H1 (cell line): ENCODE data around the gene PCID2. TPM values are rescaled to one million over a fixed set of nuclear protein-coding genes. Genes with fewer than 3 reads are reported as not detected.

Source experiments
- CTCF ChIA-PET: fragments of 300-600 bp; sonication (Branson Sonifier 250); formaldehyde crosslinking; loops from one replicate; lab custom pipeline; 2021; ENCODE audit not compliant: partially characterized antibody; lab: Charles Lee
- POLR2A ChIA-PET: fragments of 300-600 bp; sonication (Branson Sonifier 250); formaldehyde crosslinking; loops from one replicate; lab custom pipeline; 2021; ENCODE audit warnings: inconsistent platforms; ENCODE audit not compliant: partially characterized antibody; lab: Charles Lee
- DNase-seq, 2 experiments: peaks; one replicate each; pipeline versions ENCODE4 v3.0.0 to v3.0.0-alpha.2; 2010 to 2022; ENCODE audit warnings: low spot score in 2 of 2, low read depth in 1 of 2, mixed read lengths in 1 of 2
- FAIRE-seq: peaks from 2 replicates; lab custom pipeline; 2011; peaks lifted over from hg19 to GRCh38; lab: Jason Lieb, UNC
- H2AFZ ChIP-seq: 2 replicates; pipeline ENCODE4 v1.8.1; 2012; ENCODE audit warnings: low read length, inconsistent platforms
- H2AK5ac ChIP-seq: 2 replicates; pipeline ENCODE4 v1.6.1; 2013; ENCODE audit warnings: low read depth, low read length
- H2BK120ac ChIP-seq: replicated peaks from 2 replicates; pipeline ENCODE3; 2013; ENCODE audit warnings: low read depth, low read length, inconsistent platforms
- H2BK12ac ChIP-seq: 2 replicates; pipeline ENCODE4 v1.6.1; 2013; ENCODE audit warnings: low read depth, low read length
- H2BK15ac ChIP-seq: 2 replicates; pipeline ENCODE4 v1.6.1; 2013; ENCODE audit warnings: low read length
- H2BK20ac ChIP-seq: 2 replicates; pipeline ENCODE4 v1.6.1; 2013; ENCODE audit warnings: low read length
- H2BK5ac ChIP-seq: 2 replicates; pipeline ENCODE4 v1.6.1; 2013; ENCODE audit warnings: low read depth, low read length
- H3K14ac ChIP-seq: 2 replicates; pipeline ENCODE4 v1.6.1; 2013; ENCODE audit warnings: inconsistent platforms; ENCODE audit not compliant: insufficient read length
- H3K18ac ChIP-seq: 2 replicates; pipeline ENCODE4 v1.6.1; 2013; ENCODE audit warnings: low read length; ENCODE audit errors: extremely low read depth
- H3K23ac ChIP-seq: 2 replicates; pipeline ENCODE4 v1.6.1; 2013; ENCODE audit warnings: inconsistent platforms; ENCODE audit not compliant: insufficient read length
- H3K23me2 ChIP-seq: 2 replicates; pipeline ENCODE4 v1.6.1; 2013; ENCODE audit warnings: low read depth, low read length
- H3K27ac ChIP-seq: 2 replicates; pipeline ENCODE4 v1.6.1; 2011; ENCODE audit warnings: low read depth, low read length, inconsistent platforms
- H3K27me3 ChIP-seq, 4 experiments: replicated peaks in 1 of 4; 1 replicate in 1 of 4; 2 replicates in 3 of 4; pipeline versions ENCODE4 v1.6.1 to v1.8.1; 2011 to 2013; ENCODE audit warnings: low read length in 3 of 4, mild to moderate bottlenecking in 3 of 4, inconsistent platforms in 2 of 4, mixed read lengths in 2 of 4, moderate library complexity in 1 of 4; ENCODE audit not compliant: control insufficient read depth in 3 of 4, insufficient read depth in 3 of 4; ENCODE audit errors: extremely low read depth in 1 of 4
- H3K36me3 ChIP-seq, 4 experiments: 2 replicates each; pipeline versions ENCODE4 v1.6.1 to v1.8.1; 2011 to 2013; ENCODE audit warnings: mild to moderate bottlenecking in 4 of 4, low read length in 3 of 4, moderate library complexity in 2 of 4, control low read depth in 1 of 4, inconsistent platforms in 1 of 4; ENCODE audit not compliant: insufficient read depth in 4 of 4, control insufficient read depth in 2 of 4
- H3K4ac ChIP-seq: replicated peaks from 2 replicates; pipeline ENCODE3; 2013; ENCODE audit warnings: low read length, low read depth, mixed read lengths, inconsistent platforms; ENCODE audit not compliant: insufficient read length
- H3K4me1 ChIP-seq, 4 experiments: replicated peaks in 1 of 4; 1 replicate in 1 of 4; 2 replicates in 3 of 4; pipeline versions ENCODE4 v1.6.1 to v1.8.1; 2011 to 2013; ENCODE audit warnings: low read length in 3 of 4, inconsistent platforms in 2 of 4, mixed read lengths in 1 of 4; ENCODE audit not compliant: insufficient read depth in 4 of 4, control insufficient read depth in 3 of 4
- H3K4me2 ChIP-seq, 2 experiments: 2 replicates each; pipeline versions ENCODE4 v1.6.1 to v1.8.1; 2011 to 2013; ENCODE audit warnings: low read depth in 2 of 2, low read length in 2 of 2, control low read depth in 1 of 2, inconsistent platforms in 1 of 2, mild to moderate bottlenecking in 1 of 2; ENCODE audit not compliant: insufficient read depth in 1 of 2
- H3K4me3 ChIP-seq, 4 experiments: fragments of 200-600, 300-600 bp in 1 of 4; sonication (generic), shearing (Covaris generic), sonication (Bioruptor Twin) in 1 of 4; 2 replicates each; pipeline versions ENCODE4 v1.5.1 to v1.8.1; 2011 to 2016; ENCODE audit warnings: low read length in 4 of 4, low read depth in 3 of 4, control low read depth in 2 of 4, inconsistent platforms in 2 of 4, mild to moderate bottlenecking in 2 of 4, mixed read lengths in 1 of 4, moderate library complexity in 1 of 4; ENCODE audit not compliant: insufficient read depth in 2 of 4; ENCODE audit errors: extremely low read depth in 1 of 4
- H3K56ac ChIP-seq: replicated peaks from 2 replicates; pipeline ENCODE3; 2013; ENCODE audit warnings: low read depth, mild to moderate bottlenecking, mixed read lengths, low read length, inconsistent platforms; ENCODE audit not compliant: insufficient read length
- H3K79me1 ChIP-seq: 2 replicates; pipeline ENCODE4 v1.6.1; 2013; ENCODE audit warnings: low read depth, low read length, control low read depth
- H3K79me2 ChIP-seq, 2 experiments: 2 replicates each; pipeline versions ENCODE4 v1.6.1 to v1.8.1; 2012 to 2013; ENCODE audit warnings: low read length in 2 of 2, mild to moderate bottlenecking in 2 of 2, inconsistent platforms in 1 of 2; ENCODE audit not compliant: insufficient read depth in 2 of 2, control insufficient read depth in 1 of 2
- H3K9ac ChIP-seq, 4 experiments: replicated peaks in 1 of 4; 1 replicate in 1 of 4; 2 replicates in 3 of 4; pipeline versions ENCODE4 v1.6.1 to v1.8.1; 2011 to 2013; ENCODE audit warnings: low read depth in 3 of 4, low read length in 3 of 4, control low read depth in 2 of 4, mild to moderate bottlenecking in 2 of 4, moderate library complexity in 2 of 4, inconsistent platforms in 1 of 4; ENCODE audit errors: extremely low read depth in 1 of 4
- H3K9me3 ChIP-seq, 2 experiments: 2 replicates each; pipeline versions ENCODE4 v1.6.1 to v1.8.1; 2012 to 2013; ENCODE audit warnings: mild to moderate bottlenecking in 2 of 2, moderate library complexity in 2 of 2, control low read depth in 1 of 2, inconsistent platforms in 1 of 2, low read depth in 1 of 2, low read length in 1 of 2, mixed read lengths in 1 of 2; ENCODE audit not compliant: insufficient read depth in 2 of 2
- H4K20me1 ChIP-seq, 2 experiments: replicated peaks in 1 of 2; 2 replicates each; pipeline versions ENCODE3 to v1.8.1; 2011 to 2013; ENCODE audit warnings: inconsistent platforms in 2 of 2, low read length in 2 of 2, mild to moderate bottlenecking in 1 of 2; ENCODE audit not compliant: insufficient read depth in 2 of 2, control insufficient read depth in 1 of 2
- H4K5ac ChIP-seq: 2 replicates; pipeline ENCODE4 v1.6.1; 2013; ENCODE audit warnings: low read length, low read depth, mixed read lengths, inconsistent platforms; ENCODE audit not compliant: insufficient read length
- H4K8ac ChIP-seq: 2 replicates; pipeline ENCODE4 v1.8.0; 2013; ENCODE audit warnings: mild to moderate bottlenecking, moderate library complexity, low read length, inconsistent platforms; ENCODE audit not compliant: insufficient read depth; ENCODE audit errors: extremely low read depth
- H4K91ac ChIP-seq: replicated peaks from 2 replicates; pipeline ENCODE3; 2013; ENCODE audit warnings: low read length, mixed read lengths, inconsistent platforms; ENCODE audit not compliant: insufficient read length
- BCL11A ChIP-seq, 2 experiments: IDR thresholded peaks; one replicate each; pipeline ENCODE4 v1.6.1; 2011; ENCODE audit warnings: low read depth in 2 of 2, low read length in 2 of 2, mild to moderate bottlenecking in 2 of 2
- E2F6 ChIP-seq: IDR thresholded peaks from 2 replicates; pipeline ENCODE4 v1.6.1; 2012; ENCODE audit warnings: inconsistent platforms
- JUN ChIP-seq: IDR thresholded peaks from 2 replicates; pipeline ENCODE4 v1.6.1; 2011; ENCODE audit warnings: low read depth, mild to moderate bottlenecking, improper control_type of control experiment, low read length
- WGBS, 2 experiments: shearing (Covaris generic) in 1 of 2; methylation state at CpG; one replicate each; pipeline versions ENCODE4 v1.1.6 to v1.1.7; 2013 to 2015; ENCODE audit warnings: low lambda C conversion rate in 2 of 2, mixed read lengths in 2 of 2, inconsistent platforms in 1 of 2, low coverage in 1 of 2, missing lambda C conversion rate in 1 of 2; ENCODE audit not compliant: insufficient replicate concordance in 2 of 2, insufficient coverage in 1 of 2, insufficient read length in 1 of 2; ENCODE audit errors: extremely low coverage in 1 of 2, missing lambda C conversion rate in 1 of 2; 5-methylcytosine and 5-hydroxymethylcytosine counted together
- polyA plus RNA-seq, 7 experiments: library from polyadenylated mRNA; depleted of rRNA in 3 of 7; stranded (reverse) in 5 of 7; unstranded in 2 of 7; fragments of >200 nt in 5 of 7; fragments of 200-250 nt in 2 of 7; gene quantifications; 1 replicate in 5 of 7; 2 replicates in 1 of 7; 4 replicates in 1 of 7; pipeline versions ENCODE4 v1.2.1 to v1.2.3, GENCODE V29; 2011 to 2013; ENCODE audit warnings: missing spikeins in 2 of 7, mixed read lengths in 2 of 7
- total RNA-seq: library from RNA; stranded (reverse); fragmentation: NEBNext Ultra II Directional; extraction: Animal tissue kit (Norgen Biotek cat#: 25700); gene quantifications from 2 replicates; pipeline ENCODE4 v1.2.1, GENCODE V29; 2021

The PCID2 gene
- total and polyA plus RNA-seq, 2 of the 8 experiments (the other 6 are each of a cell fraction or from before 2014, with no cell fraction given) = 72.4 to 72.8 TPM

DNA sequence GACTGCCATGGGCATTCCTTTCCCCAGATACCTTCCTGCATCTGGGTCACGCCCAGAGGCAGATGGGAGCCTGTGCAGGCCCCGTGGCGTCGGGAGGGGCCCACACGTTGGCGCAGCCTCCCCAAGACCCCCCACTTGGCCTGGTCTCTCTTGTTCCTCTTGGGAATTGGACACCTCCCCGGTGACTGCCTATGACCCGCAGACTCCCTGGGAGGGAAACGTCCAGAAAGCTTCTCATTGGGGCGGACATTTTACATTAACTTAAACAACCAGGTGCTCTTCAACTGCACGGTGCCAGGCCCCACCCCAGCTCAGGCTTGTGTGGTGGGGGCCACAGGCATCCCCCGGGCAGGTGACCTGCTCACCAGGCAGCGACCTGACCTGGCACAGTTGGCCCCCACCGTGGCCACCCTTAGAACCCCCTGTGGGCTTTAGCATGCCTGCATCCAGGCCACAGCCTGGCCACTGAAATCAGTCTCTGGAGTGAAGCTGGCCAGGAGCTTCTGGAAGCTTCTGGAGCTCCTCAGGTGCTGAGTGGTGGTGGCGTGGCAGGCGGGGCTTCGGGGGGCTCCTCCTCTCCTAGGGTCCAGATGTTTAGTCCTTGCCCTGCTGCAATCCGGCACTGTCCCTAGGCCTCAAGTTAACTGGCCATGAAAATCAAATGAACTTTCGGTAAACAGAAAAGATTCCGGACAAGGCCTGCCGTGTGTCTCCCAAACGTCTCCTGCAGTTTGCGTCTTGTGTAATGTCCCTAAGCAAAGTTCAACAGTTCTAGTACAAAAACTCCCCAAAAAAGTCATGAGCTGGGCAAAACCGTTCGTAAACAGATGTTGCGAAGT is 58.5 kb downstream of the PCID2 start:
- Histone ChIP-seq H3K23ac (no peak overlapping the region), H4K5ac (no peak overlapping the region), H3K9me3 (no peaks in the 10 kb centered on the region), H3K56ac (no peak overlapping the region), H3K27me3 (peaks cover 7 to 22% (median 20%) of the 10 kb centered on the region in 4 experiments; a peak in 6 of 7 replicates), H2BK5ac (no peak overlapping the region), H2AK5ac (no peak overlapping the region), H2BK15ac (no peak overlapping the region), H2AFZ (no peak overlapping the region), H3K4ac (no peak overlapping the region), H2BK20ac (no peak overlapping the region), H2BK12ac (no peak overlapping the region), H3K23me2 (peaks cover 10% of the 10 kb centered on the region), H4K8ac (no peak overlapping the region), H3K36me3 (no peaks in the 10 kb centered on the region), H3K9ac (no peak overlapping the region), H3K79me2 (no peaks in the 10 kb centered on the region), H3K4me3 (no peak overlapping the region), H3K18ac (no peak overlapping the region), H4K20me1 (no peaks in the 10 kb centered on the region), H3K14ac (no peak overlapping the region), H4K91ac (no peak overlapping the region), H3K4me1 (peaks cover 0 to 10% (median 4%) of the 10 kb centered on the region in 4 experiments; a peak in 4 of 7 replicates), H3K79me1 (no peaks in the 10 kb centered on the region), H3K4me2 (no peak overlapping the region), H3K27ac (no peak overlapping the region), H2BK120ac (no peak overlapping the region)
- TF ChIP-seq JUN (no peak), E2F6 (no peak), BCL11A (IDR thresholded peaks at IDR 0.05; ENCODE audit: low read depth in 2 of 2, low read length in 2 of 2) (no peak)
- DNase-seq (peak in 1 of 2 experiments; percentile 35), FAIRE-seq (no peak)
- POLR2A ChIA-PET = interaction anchor here (1.0 to 1.3 kb wide), 2 partner anchors 36 to 64 kb away, joined by 3 read pairs; no protein-coding TSS in a partner anchor
- CTCF ChIA-PET = interaction anchor here (1.3 to 3.5 kb wide), 3 partner anchors 23 to 114 kb away, joined by 4 to 14 read pairs (median 7); no protein-coding TSS in a partner anchor
- 87% methylated on average over 25 of the region's 26 CpGs; no CpG with 5 or more reads in 1 of the 2 experiments for WGBS, 2 experiments
